Natural killer cell treated with Interleukin-12 subunit alpha and Interleukin-12 subunit beta and Interleukin-15 and Interleukin-18, amount 100 ng/mL, for 72 hours (primary cell): ENCODE results near the gene NFKB1. TPM values are rescaled to one million over a fixed set of nuclear protein-coding genes. Genes with fewer than 3 reads are reported as not detected.
"Not testable (repeated sequence)": the region's sequence is repeated elsewhere in the genome, so short reads cannot be mapped to it uniquely, and the experiment has no call there.

Experiments used
- ATAC-seq, 2 donors: fragments of 150-1000 bp; cut with Tn5 transposase in 1 of 2; sonication (Bioruptor Pico), chemical (Tn5 transposase) in 1 of 2; 2 replicates each; pipeline ENCODE4 v1.10.0; 2021
- DNase-seq: peaks from one replicate; pipeline ENCODE4 v3.0.0; 2022; ENCODE audit warnings: low spot score
- H3K27ac Mint-ChIP-seq, 2 donors: 1 replicate in 1 of 2; 2 replicates in 1 of 2; pipeline ENCODE4 v1.8.0; 2022; ENCODE audit warnings: mixed read lengths in 2 of 2, mild to moderate bottlenecking in 1 of 2, moderate library complexity in 1 of 2
- H3K27me3 Mint-ChIP-seq, 2 donors: 1 replicate in 1 of 2; 2 replicates in 1 of 2; pipeline ENCODE4 v1.8.0; 2022; ENCODE audit warnings: mixed read lengths in 2 of 2
- H3K36me3 Mint-ChIP-seq: one replicate; pipeline ENCODE4 v1.8.0; 2022; ENCODE audit warnings: mixed read lengths
- H3K4me1 Mint-ChIP-seq, 2 donors: 1 replicate in 1 of 2; 2 replicates in 1 of 2; pipeline ENCODE4 v1.8.0; 2022; ENCODE audit warnings: low read depth in 2 of 2, mixed read lengths in 2 of 2, mild to moderate bottlenecking in 1 of 2
- H3K4me3 Mint-ChIP-seq: one replicate; pipeline ENCODE4 v1.8.0; 2022; ENCODE audit warnings: mixed read lengths
- H3K9me3 Mint-ChIP-seq: 2 replicates; pipeline ENCODE4 v1.8.0; 2022; ENCODE audit warnings: mixed read lengths
- total RNA-seq, 2 donors: library from RNA; stranded (reverse); gene quantifications; one replicate each; pipeline ENCODE4 v1.2.3, GENCODE V29; 2022

Gene NFKB1
- total RNA-seq, 2 donors from 2014 or later = 108 to 131 TPM

DNA sequence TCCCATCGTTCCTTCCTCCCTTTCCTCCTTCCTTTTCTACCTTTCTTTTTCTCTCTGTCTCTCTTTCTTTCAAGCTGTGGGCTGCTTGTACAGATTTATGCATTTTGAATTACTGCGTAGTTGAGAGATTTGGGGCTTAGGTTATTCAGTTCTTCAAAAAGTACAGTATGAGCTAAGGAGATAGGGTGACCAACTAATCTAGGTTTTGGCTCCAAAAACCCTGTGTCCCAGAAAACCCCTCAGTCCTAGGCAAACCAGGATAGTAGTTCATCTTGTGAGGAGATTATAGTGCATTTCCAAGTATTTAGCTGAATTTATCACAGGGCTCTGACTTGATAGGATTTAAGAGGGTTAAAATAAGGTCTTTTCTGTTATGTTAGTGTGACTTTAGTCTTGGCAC is 64.5 kb downstream of the NFKB1 start:
- peaks cover 21% of the 10 kb centered on the region for H3K36me3 Mint-ChIP-seq
- H3K9me3 Mint-ChIP-seq = no peaks in the 10 kb centered on the region
- DNase-seq (no peak), ATAC-seq (no peak)
- no peak overlapping the region for H3K4me3 Mint-ChIP-seq
- peak overlapping the region; percentile 68 to 79 for H3K27ac Mint-ChIP-seq
- H3K27me3 Mint-ChIP-seq = no peaks in the 10 kb centered on the region
- H3K4me1 Mint-ChIP-seq = peaks cover 50 to 55% of the 10 kb centered on the region in 2 donors

DNA sequence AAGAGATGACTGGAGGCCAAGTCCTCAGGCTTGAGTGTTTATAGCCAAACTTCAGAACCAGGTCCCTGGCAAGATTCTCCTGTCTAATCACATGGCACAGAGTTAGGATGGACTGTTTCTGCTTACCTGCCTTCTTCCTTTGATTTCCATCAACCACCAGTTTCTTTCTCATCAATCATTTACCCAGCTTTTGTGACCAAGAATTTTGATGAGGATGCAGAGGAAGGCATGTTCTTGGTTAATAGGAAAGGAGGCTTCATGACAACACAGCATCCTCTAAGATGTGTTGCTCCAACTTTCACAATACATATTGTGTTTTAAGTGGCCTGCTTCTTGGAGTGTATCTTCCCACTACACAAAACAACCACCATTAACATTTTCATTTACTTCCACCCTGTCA is 65.3 kb downstream of the NFKB1 start:
- H3K36me3 Mint-ChIP-seq = peaks cover 22% of the 10 kb centered on the region
- peak overlapping the region; percentile 68 to 79 for H3K27ac Mint-ChIP-seq
- peaks cover 43 to 48% of the 10 kb centered on the region in 2 donors for H3K4me1 Mint-ChIP-seq
- ATAC-seq (no peak), DNase-seq (no peak)
- H3K27me3 Mint-ChIP-seq = no peaks in the 10 kb centered on the region
- H3K4me3 Mint-ChIP-seq = no peak overlapping the region
- no peaks in the 10 kb centered on the region for H3K9me3 Mint-ChIP-seq

DNA sequence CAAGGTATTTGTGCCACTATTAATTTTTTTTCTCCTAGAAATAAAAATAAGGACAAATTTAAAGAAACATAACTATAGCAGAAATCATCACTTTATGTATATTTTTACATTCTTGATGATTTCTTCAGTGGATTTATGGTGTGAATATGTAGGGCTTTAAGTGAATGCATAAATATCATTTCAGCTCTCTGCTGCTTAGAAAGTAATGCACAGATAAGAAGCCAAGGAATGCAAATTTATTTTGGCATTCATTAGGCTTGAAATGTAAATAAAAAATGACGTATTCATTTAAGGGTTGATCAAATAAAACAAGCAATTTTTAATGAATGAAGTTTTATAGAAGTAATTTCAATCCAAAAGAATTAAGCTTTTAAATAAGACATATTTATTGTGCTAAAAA is 66.3 kb downstream of the NFKB1 start:
- DNase-seq = no peak
- no peaks in the 10 kb centered on the region for H3K9me3 Mint-ChIP-seq
- H3K4me3 Mint-ChIP-seq = no peak overlapping the region
- ATAC-seq = no peak
- peaks cover 33 to 38% of the 10 kb centered on the region in 2 donors for H3K4me1 Mint-ChIP-seq
- H3K27me3 Mint-ChIP-seq = no peaks in the 10 kb centered on the region
- no peak overlapping the region for H3K27ac Mint-ChIP-seq
- H3K36me3 Mint-ChIP-seq = peaks cover 19% of the 10 kb centered on the region

DNA sequence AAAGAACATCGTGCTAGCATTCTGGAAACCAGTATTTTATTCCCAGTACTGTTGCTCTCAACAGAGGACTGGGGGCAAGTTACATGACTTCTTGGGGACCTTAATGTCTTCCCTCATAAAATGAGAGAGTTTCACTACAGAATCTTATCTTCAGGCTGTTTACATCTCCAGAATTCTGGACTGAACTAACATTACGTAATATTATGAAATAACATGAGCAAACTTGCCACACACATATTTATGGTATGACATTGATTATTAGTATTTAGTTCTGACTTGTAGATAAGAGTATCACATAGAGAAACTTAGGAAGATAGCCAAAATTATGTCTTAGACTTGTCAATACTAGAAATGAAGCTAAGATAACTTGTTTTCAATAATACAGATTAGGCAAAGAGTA is 68.0 kb downstream of the NFKB1 start:
- no peak overlapping the region for H3K27ac Mint-ChIP-seq
- no peaks in the 10 kb centered on the region for H3K9me3 Mint-ChIP-seq
- peaks cover 33 to 37% of the 10 kb centered on the region in 2 donors for H3K4me1 Mint-ChIP-seq
- ATAC-seq = no peak
- peaks cover 16% of the 10 kb centered on the region for H3K36me3 Mint-ChIP-seq
- H3K27me3 Mint-ChIP-seq = no peaks in the 10 kb centered on the region
- no peak overlapping the region for H3K4me3 Mint-ChIP-seq
- DNase-seq = no peak

DNA sequence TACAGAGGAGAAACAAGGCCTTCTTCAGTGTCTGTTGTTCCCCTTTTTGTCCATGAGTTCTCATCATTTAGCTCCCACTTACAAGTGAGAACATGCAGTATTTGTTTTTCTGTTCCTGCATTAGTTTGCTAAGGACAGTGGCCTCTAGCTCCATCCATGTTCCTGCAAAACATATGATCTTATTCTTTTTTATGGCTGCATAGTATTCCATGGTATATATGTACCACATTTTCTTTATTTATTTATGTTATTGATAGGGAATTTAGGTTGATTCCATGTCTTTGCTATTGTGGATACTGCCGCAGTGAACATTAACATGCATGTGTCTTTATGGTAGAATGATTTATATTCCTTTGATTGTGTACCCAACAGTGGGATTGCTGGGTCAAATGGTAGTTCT is 69.1 kb downstream of the NFKB1 start:
- not testable (repeated sequence) for H3K36me3 Mint-ChIP-seq, H3K9me3 Mint-ChIP-seq, H3K27me3 Mint-ChIP-seq, DNase-seq, H3K4me3 Mint-ChIP-seq, ATAC-seq
- H3K27ac Mint-ChIP-seq = peak overlapping the region in 1 of 2 donors; percentile 53
- peaks cover 32 to 38% of the 10 kb centered on the region in 2 donors for H3K4me1 Mint-ChIP-seq

DNA sequence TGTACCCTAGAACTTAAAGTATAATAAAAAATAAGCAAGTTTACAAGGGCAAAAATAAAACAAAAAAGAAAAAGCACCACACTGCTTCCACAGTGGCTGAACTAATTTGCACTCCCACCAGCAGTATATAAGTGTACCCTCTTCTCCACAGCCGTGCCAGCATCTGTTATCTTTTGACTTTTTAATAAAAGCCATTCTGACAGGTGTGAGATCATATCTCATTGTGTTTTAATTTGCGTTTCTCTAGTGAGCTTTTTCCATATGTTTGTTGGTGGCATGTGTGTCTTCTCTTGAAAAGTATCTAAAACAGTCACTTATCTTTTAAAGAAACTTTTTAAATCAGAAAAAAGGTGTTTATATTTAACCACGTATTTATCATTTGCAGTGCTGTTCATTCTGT is 71.3 kb downstream of the NFKB1 start:
- H3K27ac Mint-ChIP-seq = no peak overlapping the region

DNA sequence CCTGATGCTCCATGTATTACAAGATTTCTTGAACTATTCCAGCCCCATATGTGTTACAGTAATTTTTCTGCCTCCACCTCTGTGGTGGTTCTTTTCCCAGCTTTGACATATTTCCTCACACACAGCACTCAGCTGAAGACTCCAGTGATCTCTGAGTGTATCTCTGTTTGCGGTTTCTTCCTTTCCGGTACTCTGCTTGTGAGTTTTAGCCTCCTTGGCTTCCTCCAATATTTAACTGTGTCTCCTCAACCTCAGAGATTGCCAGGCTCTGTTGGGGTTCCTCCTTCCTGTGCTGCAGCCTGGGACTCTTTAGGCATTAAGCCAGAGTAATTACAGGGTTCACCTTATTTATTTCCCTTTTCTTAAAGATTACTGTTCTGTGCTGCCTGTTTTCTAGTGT is 73.2 kb downstream of the NFKB1 start:
- peak overlapping the region; percentile 18 for H3K4me3 Mint-ChIP-seq
- H3K36me3 Mint-ChIP-seq = peaks cover 32% of the 10 kb centered on the region
- no peaks in the 10 kb centered on the region for H3K27me3 Mint-ChIP-seq
- ATAC-seq (no peak), DNase-seq (no peak)
- H3K27ac Mint-ChIP-seq = peak overlapping the region; percentile 12 to 62
- H3K4me1 Mint-ChIP-seq = peaks cover 37 to 38% of the 10 kb centered on the region in 2 donors
- H3K9me3 Mint-ChIP-seq = no peaks in the 10 kb centered on the region

More for the DNA sequence above, 71.3 kb downstream of the NFKB1 start:
- Mint-ChIP-seq H3K27me3 (no peaks in the 10 kb centered on the region), H3K9me3 (no peaks in the 10 kb centered on the region), H3K4me1 (peaks cover 26 to 30% of the 10 kb centered on the region in 2 donors), H3K36me3 (peaks cover 19% of the 10 kb centered on the region), H3K4me3 (no peak overlapping the region)
- no peak for DNase-seq
- ATAC-seq = no peak

DNA sequence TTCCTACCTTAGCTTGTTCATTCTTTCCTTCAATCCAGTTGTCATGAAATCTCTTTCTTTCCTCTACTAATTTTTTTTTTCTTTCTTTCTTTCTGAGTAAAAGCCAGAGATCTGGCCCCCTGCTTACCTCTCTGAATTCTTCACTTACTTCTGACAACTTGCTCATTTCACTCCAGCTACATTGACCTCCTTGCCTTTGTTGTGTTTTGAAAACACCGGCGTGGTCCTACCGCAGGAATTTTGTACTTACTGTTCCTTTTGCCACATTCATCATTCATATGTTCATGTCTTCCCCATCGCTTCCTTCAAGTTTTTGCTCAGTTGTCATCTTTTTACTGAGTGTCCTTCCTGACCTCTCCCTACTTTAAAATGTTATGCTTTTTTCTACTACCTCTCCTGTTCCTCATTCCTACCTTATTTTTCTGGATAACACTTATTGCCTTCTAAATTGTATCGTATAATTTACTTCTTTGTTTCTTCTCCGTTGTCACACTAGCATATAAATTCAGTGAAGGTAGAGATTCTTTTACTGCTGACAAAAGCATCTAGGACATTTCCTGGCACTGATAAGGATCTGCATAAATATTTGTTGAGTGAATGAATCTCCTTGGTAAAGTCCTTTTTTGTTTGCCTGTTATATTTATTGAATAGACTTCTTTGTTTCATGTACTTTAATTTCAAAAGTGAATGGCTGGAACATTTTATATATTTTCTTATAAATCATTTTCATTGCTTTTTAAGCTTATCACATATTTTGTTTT is 74.4 kb downstream of the NFKB1 start:
- no peak for ATAC-seq
- Mint-ChIP-seq H3K4me3 (peak overlapping the region; percentile 3), H3K27ac (peak overlapping the region; percentile 12 to 22), H3K9me3 (no peaks in the 10 kb centered on the region), H3K4me1 (peaks cover 42% of the 10 kb centered on the region in 2 donors), H3K27me3 (no peaks in the 10 kb centered on the region), H3K36me3 (peaks cover 34% of the 10 kb centered on the region)
- no peak for DNase-seq

DNA sequence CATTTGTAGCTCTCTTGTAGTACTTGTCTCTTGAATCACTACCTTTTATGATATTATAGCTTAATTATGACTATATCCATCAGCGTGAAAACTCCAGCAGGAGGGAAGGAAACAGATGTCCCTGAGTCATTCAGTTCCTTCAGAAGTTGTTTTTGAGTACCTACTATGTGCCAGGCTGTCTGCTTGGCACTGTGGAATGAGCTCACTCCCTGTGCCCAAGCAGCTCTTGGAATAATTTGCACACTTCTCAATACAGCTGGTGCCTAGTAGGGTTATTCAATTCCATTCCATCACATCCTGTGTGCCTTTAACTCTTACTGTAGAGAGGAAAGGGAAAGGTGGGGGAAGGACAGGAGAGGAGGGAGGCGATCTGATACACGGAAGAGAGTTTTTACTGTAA is 77.1 kb downstream of the NFKB1 start:
- H3K27ac Mint-ChIP-seq = peak overlapping the region in 1 of 2 donors; percentile 31
- peaks cover 42 to 43% of the 10 kb centered on the region in 2 donors for H3K4me1 Mint-ChIP-seq
- ATAC-seq (no peak), DNase-seq (no peak)
- H3K36me3 Mint-ChIP-seq = peaks cover 45% of the 10 kb centered on the region
- no peaks in the 10 kb centered on the region for H3K9me3 Mint-ChIP-seq
- no peaks in the 10 kb centered on the region for H3K27me3 Mint-ChIP-seq
- no peak overlapping the region for H3K4me3 Mint-ChIP-seq

DNA sequence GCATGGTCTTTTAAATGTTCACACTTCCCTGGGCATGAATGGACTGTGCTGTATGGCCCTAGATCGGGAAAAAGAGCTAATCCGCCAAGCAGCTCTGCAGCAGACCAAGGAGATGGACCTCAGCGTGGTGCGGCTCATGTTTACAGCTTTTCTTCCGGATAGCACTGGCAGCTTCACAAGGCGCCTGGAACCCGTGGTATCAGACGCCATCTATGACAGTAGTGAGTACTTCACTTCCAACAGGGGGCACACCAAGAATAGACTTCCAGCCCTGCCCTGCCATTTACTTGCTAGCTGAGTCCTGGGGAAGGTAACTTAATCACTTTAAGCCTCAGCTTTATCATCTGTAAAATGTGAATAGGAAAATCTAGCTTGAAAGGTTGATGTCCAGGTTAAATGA is 77.7 kb downstream of the NFKB1 start:
- no peaks in the 10 kb centered on the region for H3K9me3 Mint-ChIP-seq
- peak overlapping the region in 1 of 2 donors; percentile 31 for H3K27ac Mint-ChIP-seq
- peaks cover 45% of the 10 kb centered on the region for H3K36me3 Mint-ChIP-seq
- H3K4me1 Mint-ChIP-seq = peaks cover 37 to 38% of the 10 kb centered on the region in 2 donors
- no peaks in the 10 kb centered on the region for H3K27me3 Mint-ChIP-seq
- no peak overlapping the region for H3K4me3 Mint-ChIP-seq
- no peak for ATAC-seq
- DNase-seq = no peak

DNA sequence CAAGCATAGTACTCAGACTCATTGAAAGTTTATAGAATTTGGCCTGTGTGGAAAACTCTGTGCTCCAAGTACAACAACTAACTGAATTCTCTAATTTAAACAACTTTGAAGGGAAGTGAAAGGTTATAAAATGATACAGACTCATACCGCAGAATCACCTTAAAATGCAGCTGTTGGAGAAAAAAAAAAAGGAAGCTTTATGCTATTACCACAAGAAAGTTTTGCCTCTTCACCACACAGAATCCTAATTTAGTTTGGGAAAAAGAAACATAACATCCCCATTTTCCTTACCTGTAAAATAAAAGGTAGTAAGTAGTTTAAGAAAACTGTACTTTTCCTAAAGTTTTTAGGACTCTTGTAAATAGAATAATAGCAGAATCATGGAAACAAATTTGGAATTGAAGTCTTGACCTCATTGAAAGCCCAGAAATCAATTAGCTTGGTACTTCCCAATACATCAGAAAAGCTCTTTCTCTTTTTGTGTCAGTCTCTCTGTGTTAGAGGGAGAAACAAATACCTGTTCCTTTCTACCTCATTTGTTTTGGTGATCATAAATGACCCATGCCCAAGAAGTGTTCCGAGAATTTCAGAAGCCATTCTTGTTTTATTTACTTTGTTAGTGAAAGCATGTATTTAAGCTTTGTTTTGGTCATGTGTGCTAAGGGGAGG is 78.8 kb downstream of the NFKB1 start:
- peak overlapping the region; percentile 36 for H3K4me3 Mint-ChIP-seq
- no peaks in the 10 kb centered on the region for H3K27me3 Mint-ChIP-seq
- no peaks in the 10 kb centered on the region for H3K9me3 Mint-ChIP-seq
- DNase-seq (no peak), ATAC-seq (no peak)
- peak overlapping the region; percentile 43 to 57 for H3K27ac Mint-ChIP-seq
- peaks cover 31 to 34% of the 10 kb centered on the region in 2 donors for H3K4me1 Mint-ChIP-seq
- H3K36me3 Mint-ChIP-seq = peaks cover 51% of the 10 kb centered on the region

DNA sequence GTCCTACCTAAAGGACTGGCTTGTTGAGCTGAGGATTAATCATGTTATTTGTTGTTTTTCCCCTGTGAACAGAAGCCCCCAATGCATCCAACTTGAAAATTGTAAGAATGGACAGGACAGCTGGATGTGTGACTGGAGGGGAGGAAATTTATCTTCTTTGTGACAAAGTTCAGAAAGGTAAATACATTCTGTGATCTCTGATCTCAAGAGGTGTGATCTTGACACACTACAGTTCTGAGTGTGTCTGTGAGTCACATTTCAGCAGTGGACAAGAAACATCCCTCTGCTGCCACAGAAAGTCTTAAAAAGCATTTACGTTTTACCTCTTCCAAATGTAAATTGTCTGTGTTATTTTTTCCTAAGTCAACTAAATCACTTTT is 79.3 kb downstream of the NFKB1 start:
- Mint-ChIP-seq H3K9me3 (no peaks in the 10 kb centered on the region), H3K27ac (peak overlapping the region; percentile 43 to 57), H3K36me3 (peaks cover 51% of the 10 kb centered on the region), H3K4me1 (peaks cover 26 to 34% of the 10 kb centered on the region in 2 donors), H3K4me3 (peak overlapping the region; percentile 36), H3K27me3 (no peaks in the 10 kb centered on the region)
- ATAC-seq = peak; percentile 80 to 86
- DNase-seq = no peak

DNA sequence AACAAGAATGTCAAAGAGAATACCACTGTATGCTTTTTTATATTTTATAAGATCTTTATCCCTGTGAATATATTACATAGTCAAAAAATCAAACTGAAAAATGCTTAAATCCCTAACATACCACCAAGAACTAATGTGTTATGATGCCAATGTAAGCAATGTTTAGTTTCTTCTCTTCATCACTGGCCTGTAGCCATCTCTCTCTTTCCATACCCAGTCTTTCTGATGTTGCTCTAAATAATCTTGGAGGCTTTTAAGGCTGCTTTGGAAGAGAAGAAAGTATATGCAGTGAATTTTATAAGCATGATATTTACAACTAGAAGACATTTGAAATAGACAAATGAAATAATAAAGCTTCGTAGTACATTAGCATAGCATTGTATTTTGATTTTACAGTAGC is 82.9 kb downstream of the NFKB1 start:
- H3K4me3 Mint-ChIP-seq = no peak overlapping the region
- DNase-seq (no peak), ATAC-seq (no peak)
- H3K27me3 Mint-ChIP-seq = no peaks in the 10 kb centered on the region
- H3K4me1 Mint-ChIP-seq = peaks cover 26 to 36% of the 10 kb centered on the region in 2 donors
- no peaks in the 10 kb centered on the region for H3K9me3 Mint-ChIP-seq
- peaks cover 57% of the 10 kb centered on the region for H3K36me3 Mint-ChIP-seq
- H3K27ac Mint-ChIP-seq = peak overlapping the region in 1 of 2 donors; percentile 15

DNA sequence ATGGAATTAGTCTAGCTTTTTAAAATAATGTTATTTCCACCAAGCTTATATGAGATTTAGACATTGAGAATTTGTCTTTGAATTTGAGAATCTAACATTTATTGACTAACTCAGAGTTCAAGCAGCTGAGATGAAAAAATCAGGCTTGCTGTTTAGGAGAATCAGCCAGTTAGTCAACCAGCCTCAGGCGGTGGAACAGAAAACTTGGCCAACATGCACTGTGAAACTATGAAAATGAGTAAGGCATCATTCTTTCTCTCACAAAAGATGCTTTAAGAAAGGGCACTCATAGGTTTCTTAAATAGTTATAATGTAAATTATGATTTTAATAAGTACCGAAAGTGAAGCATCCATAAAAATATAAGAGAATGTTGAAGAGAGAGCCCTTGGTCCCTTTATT is 84.2 kb downstream of the NFKB1 start:
- ATAC-seq = peak in 1 of 2 donors; percentile 56
- no peaks in the 10 kb centered on the region for H3K9me3 Mint-ChIP-seq
- no peaks in the 10 kb centered on the region for H3K27me3 Mint-ChIP-seq
- DNase-seq = no peak
- peaks cover 32 to 46% of the 10 kb centered on the region in 2 donors for H3K4me1 Mint-ChIP-seq
- H3K36me3 Mint-ChIP-seq = peaks cover 65% of the 10 kb centered on the region
- peak overlapping the region; percentile 62 for H3K4me3 Mint-ChIP-seq
- peak overlapping the region; percentile 49 to 72 for H3K27ac Mint-ChIP-seq
